ENCODE results near the gene VPS36. TPM values are rescaled to one million over a fixed set of nuclear protein-coding genes. Genes with fewer than 3 reads are reported as not detected.
A peak's percentile ranks its signal among the peaks of the same experiment; 100 is the strongest.

VPS36 gene
- total and polyA plus RNA-seq, 9 of the 15 experiments (the other 6 are each of a cell fraction or from before 2014, with no cell fraction given) = 8.4 to 30.6 (median 23.7) TPM

DNA sequence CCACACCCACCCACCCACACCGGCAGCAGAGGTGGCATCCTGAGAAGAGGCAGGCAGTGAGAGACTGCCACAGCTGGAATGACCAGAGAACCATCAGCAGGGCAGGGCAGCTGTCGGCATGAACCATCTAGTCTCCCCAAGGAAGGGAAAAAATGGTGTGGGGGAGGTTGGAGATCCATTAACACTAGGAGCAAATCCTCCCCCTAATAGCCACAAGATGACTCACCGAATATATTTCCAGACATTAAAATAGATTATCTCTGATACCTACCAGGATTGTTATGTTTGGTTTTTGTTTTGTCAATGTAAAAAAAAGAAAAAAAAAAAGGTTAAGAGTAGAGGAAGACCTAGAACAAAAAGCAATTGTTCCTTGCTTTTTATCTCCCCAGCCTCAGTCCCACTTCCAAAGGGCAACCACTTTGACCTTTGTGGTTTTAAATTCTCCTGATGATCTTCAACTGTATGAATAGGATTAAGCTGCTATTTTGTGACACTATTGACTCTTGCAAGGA is 78.6 kb downstream of the VPS36 start (continued):
- TF ChIP-seq, protein P1, sequence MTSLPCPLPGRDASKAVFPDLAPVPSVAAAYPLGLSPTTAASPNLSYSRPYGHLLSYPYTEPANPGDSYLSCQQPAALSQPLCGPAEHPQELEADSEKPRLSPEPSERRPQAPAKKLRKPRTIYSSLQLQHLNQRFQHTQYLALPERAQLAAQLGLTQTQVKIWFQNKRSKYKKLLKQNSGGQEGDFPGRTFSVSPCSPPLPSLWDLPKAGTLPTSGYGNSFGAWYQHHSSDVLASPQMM (CRISPR knock-in tag; IDR thresholded peaks at IDR 0.05) = no peak
- 0 out of 2 replicates have a peak, but pooled peaks have one; percentile 19 for TF ChIP-seq TEAD4 (IDR thresholded peaks at IDR 0.05; ENCODE audit: low read length)
- no peak for TF ChIP-seq TEAD4 (CRISPR knock-in tag; IDR thresholded peaks at IDR 0.05; ENCODE audit: borderline replicate concordance)
- TF ChIP-seq, protein P2, sequence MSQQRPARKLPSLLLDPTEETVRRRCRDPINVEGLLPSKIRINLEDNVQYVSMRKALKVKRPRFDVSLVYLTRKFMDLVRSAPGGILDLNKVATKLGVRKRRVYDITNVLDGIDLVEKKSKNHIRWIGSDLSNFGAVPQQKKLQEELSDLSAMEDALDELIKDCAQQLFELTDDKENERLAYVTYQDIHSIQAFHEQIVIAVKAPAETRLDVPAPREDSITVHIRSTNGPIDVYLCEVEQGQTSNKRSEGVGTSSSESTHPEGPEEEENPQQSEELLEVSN (IDR thresholded peaks at IDR 0.05; ENCODE audit: borderline replicate concordance in 1 of 2, extremely low read depth in 1 of 2, insufficient read depth in 1 of 2, insufficient read length in 1 of 2, low read depth in 1 of 2, low read length in 1 of 2, poor library complexity in 1 of 2, severe bottlenecking in 1 of 2) = no peak
- no peak for TF ChIP-seq PHTF2 (CRISPR knock-in tag; IDR thresholded peaks at IDR 0.05)
- TF ChIP-seq, protein P3, sequence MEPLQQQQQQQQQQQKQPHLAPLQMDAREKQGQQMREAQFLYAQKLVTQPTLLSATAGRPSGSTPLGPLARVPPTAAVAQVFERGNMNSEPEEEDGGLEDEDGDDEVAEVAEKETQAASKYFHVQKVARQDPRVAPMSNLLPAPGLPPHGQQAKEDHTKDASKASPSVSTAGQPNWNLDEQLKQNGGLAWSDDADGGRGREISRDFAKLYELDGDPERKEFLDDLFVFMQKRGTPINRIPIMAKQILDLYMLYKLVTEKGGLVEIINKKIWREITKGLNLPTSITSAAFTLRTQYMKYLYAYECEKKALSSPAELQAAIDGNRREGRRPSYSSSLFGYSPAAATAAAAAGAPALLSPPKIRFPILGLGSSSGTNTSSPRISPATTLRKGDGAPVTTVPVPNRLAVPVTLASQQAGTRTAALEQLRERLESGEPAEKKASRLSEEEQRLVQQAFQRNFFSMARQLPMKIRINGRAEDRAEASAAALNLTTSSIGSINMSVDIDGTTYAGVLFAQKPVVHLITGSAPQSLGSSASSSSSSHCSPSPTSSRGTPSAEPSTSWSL (CRISPR knock-in tag; IDR thresholded peaks at IDR 0.05; ENCODE audit: borderline replicate concordance) = no peak
- TF ChIP-seq CBFA2T2 (conservative IDR thresholded peaks at IDR 0.05) = peak; percentile 41
- TF ChIP-seq FOSL1 (tag; conservative IDR thresholded peaks at IDR 0.05) = peak; percentile 39; the same call in 1 of the 2 replicates
- TF ChIP-seq WHSC1 (IDR thresholded peaks at IDR 0.05; ENCODE audit: low read length) = no peak
- TF ChIP-seq TAL1 (IDR thresholded peaks at IDR 0.05) = 0 out of 2 replicates have a peak, but pooled peaks have one; percentile 14
- TF ChIP-seq, protein P4, sequence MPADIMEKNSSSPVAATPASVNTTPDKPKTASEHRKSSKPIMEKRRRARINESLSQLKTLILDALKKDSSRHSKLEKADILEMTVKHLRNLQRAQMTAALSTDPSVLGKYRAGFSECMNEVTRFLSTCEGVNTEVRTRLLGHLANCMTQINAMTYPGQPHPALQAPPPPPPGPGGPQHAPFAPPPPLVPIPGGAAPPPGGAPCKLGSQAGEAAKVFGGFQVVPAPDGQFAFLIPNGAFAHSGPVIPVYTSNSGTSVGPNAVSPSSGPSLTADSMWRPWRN (IDR thresholded peaks at IDR 0.05; ENCODE audit: low read depth) = peak; percentile 56; the same call in 1 of the 2 replicates
- TF ChIP-seq, protein P5, sequence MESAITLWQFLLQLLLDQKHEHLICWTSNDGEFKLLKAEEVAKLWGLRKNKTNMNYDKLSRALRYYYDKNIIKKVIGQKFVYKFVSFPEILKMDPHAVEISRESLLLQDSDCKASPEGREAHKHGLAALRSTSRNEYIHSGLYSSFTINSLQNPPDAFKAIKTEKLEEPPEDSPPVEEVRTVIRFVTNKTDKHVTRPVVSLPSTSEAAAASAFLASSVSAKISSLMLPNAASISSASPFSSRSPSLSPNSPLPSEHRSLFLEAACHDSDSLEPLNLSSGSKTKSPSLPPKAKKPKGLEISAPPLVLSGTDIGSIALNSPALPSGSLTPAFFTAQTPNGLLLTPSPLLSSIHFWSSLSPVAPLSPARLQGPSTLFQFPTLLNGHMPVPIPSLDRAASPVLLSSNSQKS (CRISPR knock-in tag; IDR thresholded peaks at IDR 0.05) = no peak
- peak in 1 of 2 experiments; percentile 44; a peak in 2 of 4 replicates for TF ChIP-seq KDM1A (IDR thresholded peaks at IDR 0.05)
- no peak for TF ChIP-seq FOS (IDR thresholded peaks at IDR 0.05; ENCODE audit: extremely low read depth, insufficient read length)
- TF ChIP-seq ZZZ3 (IDR thresholded peaks at IDR 0.05) = no peak
- TF ChIP-seq, protein P6, sequence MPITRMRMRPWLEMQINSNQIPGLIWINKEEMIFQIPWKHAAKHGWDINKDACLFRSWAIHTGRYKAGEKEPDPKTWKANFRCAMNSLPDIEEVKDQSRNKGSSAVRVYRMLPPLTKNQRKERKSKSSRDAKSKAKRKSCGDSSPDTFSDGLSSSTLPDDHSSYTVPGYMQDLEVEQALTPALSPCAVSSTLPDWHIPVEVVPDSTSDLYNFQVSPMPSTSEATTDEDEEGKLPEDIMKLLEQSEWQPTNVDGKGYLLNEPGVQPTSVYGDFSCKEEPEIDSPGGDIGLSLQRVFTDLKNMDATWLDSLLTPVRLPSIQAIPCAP (CRISPR knock-in tag; IDR thresholded peaks at IDR 0.05; ENCODE audit: borderline replicate concordance) = no peak
- no peak for TF ChIP-seq ZC3H8 (IDR thresholded peaks at IDR 0.05)
- no peak for TF ChIP-seq TBL1XR1 (IDR thresholded peaks at IDR 0.05; ENCODE audit: low read length in 2 of 2)
- TF ChIP-seq CREBBP (IDR thresholded peaks at IDR 0.05; ENCODE audit: low read depth, low read length) = no peak
- TF ChIP-seq TCF7L2 (IDR thresholded peaks at IDR 0.05; ENCODE audit: low read depth, low read length) = no peak
- no peak for TF ChIP-seq FUS (optimal IDR thresholded peaks at IDR 0.05; ENCODE audit: low read depth, low read length)
- TF ChIP-seq, protein P7, sequence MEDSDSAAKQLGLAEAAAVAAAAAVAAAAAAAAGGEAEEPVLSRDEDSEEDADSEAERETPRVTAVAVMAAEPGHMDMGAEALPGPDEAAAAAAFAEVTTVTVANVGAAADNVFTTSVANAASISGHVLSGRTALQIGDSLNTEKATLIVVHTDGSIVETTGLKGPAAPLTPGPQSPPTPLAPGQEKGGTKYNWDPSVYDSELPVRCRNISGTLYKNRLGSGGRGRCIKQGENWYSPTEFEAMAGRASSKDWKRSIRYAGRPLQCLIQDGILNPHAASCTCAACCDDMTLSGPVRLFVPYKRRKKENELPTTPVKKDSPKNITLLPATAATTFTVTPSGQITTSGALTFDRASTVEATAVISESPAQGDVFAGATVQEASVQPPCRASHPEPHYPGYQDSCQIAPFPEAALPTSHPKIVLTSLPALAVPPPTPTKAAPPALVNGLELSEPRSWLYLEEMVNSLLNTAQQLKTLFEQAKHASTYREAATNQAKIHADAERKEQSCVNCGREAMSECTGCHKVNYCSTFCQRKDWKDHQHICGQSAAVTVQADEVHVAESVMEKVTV (CRISPR knock-in tag; IDR thresholded peaks at IDR 0.05) = no peak
